H9 (cell line): Measurements from ENCODE around the gene LTBP4. TPM values are rescaled to one million over a fixed set of nuclear protein-coding genes. Genes with fewer than 3 reads are reported as not detected.

Source experiments
- DNase-seq: peaks from one replicate; pipeline ENCODE4 v3.0.0-alpha.2; 2017
- H2AFZ ChIP-seq: one replicate; pipeline ENCODE4 v1.6.1; 2013; ENCODE audit warnings: mild to moderate bottlenecking, low read length, control low read depth, moderate library complexity
- H2AK5ac ChIP-seq: 2 replicates; pipeline ENCODE4 v1.6.1; 2013; ENCODE audit warnings: low read length, control low read depth, mixed read lengths; ENCODE audit not compliant: insufficient read length
- H2BK120ac ChIP-seq: one replicate; pipeline ENCODE4 v1.6.1; 2013; ENCODE audit warnings: low read depth, mild to moderate bottlenecking, low read length, control low read depth, inconsistent platforms; ENCODE audit not compliant: poor library complexity, severe bottlenecking
- H2BK12ac ChIP-seq: 2 replicates; pipeline ENCODE4 v1.6.1; 2013; ENCODE audit warnings: low read length, control low read depth, mixed read lengths, low read depth; ENCODE audit not compliant: insufficient read length
- H2BK15ac ChIP-seq: 2 replicates; pipeline ENCODE4 v1.6.1; 2013; ENCODE audit warnings: low read depth, low read length, control low read depth
- H2BK20ac ChIP-seq: one replicate; pipeline ENCODE4 v1.6.1; 2013; ENCODE audit warnings: low read depth, mild to moderate bottlenecking, low read length, control low read depth, inconsistent platforms; ENCODE audit not compliant: poor library complexity, severe bottlenecking
- H2BK5ac ChIP-seq: 2 replicates; pipeline ENCODE4 v1.6.1; 2013; ENCODE audit warnings: low read length, control low read depth, mixed read lengths; ENCODE audit not compliant: insufficient read length
- H3K14ac ChIP-seq: 2 replicates; pipeline ENCODE4 v1.6.1; 2013; ENCODE audit warnings: low read length, control low read depth; ENCODE audit not compliant: insufficient read depth
- H3K18ac ChIP-seq: 2 replicates; pipeline ENCODE4 v1.6.1; 2013; ENCODE audit warnings: low read depth, mild to moderate bottlenecking, mixed read lengths, low read length, control low read depth; ENCODE audit not compliant: insufficient read length
- H3K23ac ChIP-seq: 2 replicates; pipeline ENCODE4 v1.6.1; 2013; ENCODE audit warnings: low read length, control low read depth, mixed read lengths, low read depth; ENCODE audit not compliant: insufficient read length
- H3K23me2 ChIP-seq: 2 replicates; pipeline ENCODE4 v1.6.1; 2013; ENCODE audit warnings: low read depth, mild to moderate bottlenecking, mixed read lengths, low read length, control low read depth; ENCODE audit not compliant: insufficient read length, poor library complexity, severe bottlenecking
- H3K27ac ChIP-seq: 2 replicates; pipeline ENCODE4 v1.5.1; 2013; ENCODE audit warnings: low read length, control low read depth, mixed read lengths, low read depth; ENCODE audit not compliant: insufficient read length
- H3K27me3 ChIP-seq: 2 replicates; pipeline ENCODE4 v1.6.1; 2013; ENCODE audit warnings: low read length, control low read depth, inconsistent platforms; ENCODE audit not compliant: insufficient read depth
- H3K4ac ChIP-seq: 2 replicates; pipeline ENCODE4 v1.6.1; 2013; ENCODE audit warnings: low read depth, mild to moderate bottlenecking, control low read depth, inconsistent platforms, low read length, moderate library complexity
- H3K4me1 ChIP-seq: 2 replicates; pipeline ENCODE4 v1.6.1; 2013; ENCODE audit warnings: low read length, control low read depth, inconsistent platforms; ENCODE audit not compliant: insufficient read depth
- H3K4me2 ChIP-seq: 2 replicates; pipeline ENCODE4 v1.6.1; 2013; ENCODE audit warnings: low read length, control low read depth, mixed read lengths; ENCODE audit not compliant: insufficient read length, insufficient read depth
- H3K56ac ChIP-seq: 2 replicates; pipeline ENCODE4 v1.6.1; 2013; ENCODE audit warnings: low read depth, mild to moderate bottlenecking, mixed read lengths, low read length, control low read depth; ENCODE audit not compliant: insufficient read length
- H3K79me1 ChIP-seq: 2 replicates; pipeline ENCODE4 v1.6.1; 2013; ENCODE audit warnings: low read depth, mild to moderate bottlenecking, moderate library complexity, low read length, control low read depth, inconsistent platforms; ENCODE audit not compliant: insufficient read depth, poor library complexity, severe bottlenecking
- H3K79me2 ChIP-seq: 2 replicates; pipeline ENCODE4 v1.6.1; 2013; ENCODE audit warnings: low read length, control low read depth, inconsistent platforms; ENCODE audit not compliant: insufficient read depth
- H3K9ac ChIP-seq: 2 replicates; pipeline ENCODE4 v1.6.1; 2013; ENCODE audit warnings: low read length, control low read depth, mixed read lengths; ENCODE audit not compliant: insufficient read length; ENCODE audit errors: extremely low read depth
- H3K9me3 ChIP-seq: one replicate; pipeline ENCODE4 v1.6.1; 2013; ENCODE audit warnings: low read depth, low read length, inconsistent platforms; ENCODE audit not compliant: control insufficient read depth
- H3T11ph ChIP-seq: one replicate; pipeline ENCODE4 v1.6.1; 2013; ENCODE audit warnings: mild to moderate bottlenecking, low read length, control low read depth, inconsistent platforms
- H4K20me1 ChIP-seq: one replicate; pipeline ENCODE4 v1.6.1; 2013; ENCODE audit not compliant: control insufficient read depth, insufficient read length, insufficient read depth
- H4K5ac ChIP-seq: 2 replicates; pipeline ENCODE4 v1.6.1; 2013; ENCODE audit warnings: low read depth, mild to moderate bottlenecking, mixed read lengths, low read length, control low read depth; ENCODE audit not compliant: insufficient read length
- H4K8ac ChIP-seq: replicated peaks from 2 replicates; pipeline ENCODE4 v1.6.1; 2013; ENCODE audit warnings: low read length, control low read depth, mixed read lengths, low read depth; ENCODE audit not compliant: insufficient read length
- H4K91ac ChIP-seq: 2 replicates; pipeline ENCODE4 v1.6.1; 2013; ENCODE audit warnings: low read depth, mild to moderate bottlenecking, moderate library complexity, mixed read lengths, low read length, control low read depth; ENCODE audit not compliant: insufficient read length
- H3K27ac Mint-ChIP-seq, 3 experiments: 2 replicates in 2 of 3; 3 replicates in 1 of 3; pipeline ENCODE4 v1.8.0; 2020 to 2021; ENCODE audit warnings: mixed read lengths in 3 of 3, mild to moderate bottlenecking in 1 of 3, moderate library complexity in 1 of 3
- H3K27me3 Mint-ChIP-seq: 2 replicates; pipeline ENCODE4 v1.8.0; 2021; ENCODE audit warnings: low read depth, mild to moderate bottlenecking, moderate library complexity, mixed read lengths
- H3K36me3 Mint-ChIP-seq, 3 experiments: 2 replicates in 2 of 3; 3 replicates in 1 of 3; pipeline ENCODE4 v1.8.0; 2020 to 2021; ENCODE audit warnings: low read depth in 3 of 3, mixed read lengths in 3 of 3; ENCODE audit not compliant: insufficient read depth in 1 of 3
- H3K4me1 Mint-ChIP-seq, 2 experiments: 2 replicates each; pipeline ENCODE4 v1.8.0; 2020; ENCODE audit warnings: mixed read lengths in 2 of 2
- H3K4me3 Mint-ChIP-seq, 2 experiments: 2 replicates in 1 of 2; 3 replicates in 1 of 2; pipeline ENCODE4 v1.8.0; 2020 to 2021; ENCODE audit warnings: mild to moderate bottlenecking in 2 of 2, mixed read lengths in 2 of 2, moderate library complexity in 1 of 2
- H3K9me3 Mint-ChIP-seq, 2 experiments: 2 replicates in 1 of 2; 3 replicates in 1 of 2; pipeline ENCODE4 v1.8.0; 2020; ENCODE audit warnings: mild to moderate bottlenecking in 2 of 2, mixed read lengths in 2 of 2, moderate library complexity in 1 of 2
- WGBS: extraction: QIAGEN DNeasy Blood & Tissue Kit; methylation state at CpG from one replicate; pipeline ENCODE4 v1.1.7; 2013; ENCODE audit warnings: missing lambda C conversion rate, low lambda C conversion rate, mixed read lengths; ENCODE audit not compliant: insufficient read length; ENCODE audit errors: extremely low coverage; 5-methylcytosine and 5-hydroxymethylcytosine counted together
- total RNA-seq: library from RNA; stranded (reverse); gene quantifications from 2 replicates; pipeline ENCODE4 v1.2.1, GENCODE V29; 2021
- TF ChIP-seq, protein P1 (sequence below): fragments of 200-600 bp; sonication (generic); conservative IDR thresholded peaks from 3 replicates; pipeline ENCODE4 v1.8.0; 2021; ENCODE audit warnings: antibody characterized with exemption, mild to moderate bottlenecking

Gene LTBP4
- total RNA-seq, 1 experiment from 2014 or later = 129 TPM

DNA sequence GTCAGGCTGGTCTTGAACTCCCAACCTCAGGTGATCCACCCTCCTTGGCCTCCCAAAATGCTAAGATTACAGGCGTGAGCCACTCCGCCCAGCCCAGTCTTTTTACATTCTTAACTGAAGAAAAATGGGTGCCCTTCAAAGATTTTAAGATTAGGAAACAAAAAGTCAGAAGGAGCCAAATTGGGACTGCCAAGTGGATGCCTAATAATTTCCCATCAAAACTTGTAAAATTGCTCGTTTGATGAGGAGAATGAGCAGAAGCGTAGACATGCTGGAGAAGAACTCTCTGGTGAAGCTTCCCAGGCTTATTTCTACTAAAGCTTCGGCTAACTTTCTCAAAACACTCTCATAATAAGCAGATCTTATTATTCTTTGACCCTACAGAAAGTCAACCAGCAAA is 57.9 kb downstream of the LTBP4 start:
- no peaks in the 10 kb centered on the region for H3K23me2 ChIP-seq
- H3K4me1 ChIP-seq = no peaks in the 10 kb centered on the region
- Mint-ChIP-seq H3K27me3 (peaks cover 13% of the 10 kb centered on the region), H3K36me3 (no peaks in the 10 kb centered on the region), H3K4me3 (no peak overlapping the region), H3K9me3 (no peaks in the 10 kb centered on the region), H3K27ac (no peak overlapping the region), H3K4me1 (peaks cover 5 to 14% of the 10 kb centered on the region in 2 experiments)
- no peak overlapping the region for H3K18ac ChIP-seq
- H2AK5ac ChIP-seq = no peak overlapping the region
- H3K79me1 ChIP-seq = no peaks in the 10 kb centered on the region
- no peak for DNase-seq
- H3K4ac ChIP-seq = no peak overlapping the region
- H2BK120ac ChIP-seq = no peak overlapping the region
- TF ChIP-seq, protein P1, sequence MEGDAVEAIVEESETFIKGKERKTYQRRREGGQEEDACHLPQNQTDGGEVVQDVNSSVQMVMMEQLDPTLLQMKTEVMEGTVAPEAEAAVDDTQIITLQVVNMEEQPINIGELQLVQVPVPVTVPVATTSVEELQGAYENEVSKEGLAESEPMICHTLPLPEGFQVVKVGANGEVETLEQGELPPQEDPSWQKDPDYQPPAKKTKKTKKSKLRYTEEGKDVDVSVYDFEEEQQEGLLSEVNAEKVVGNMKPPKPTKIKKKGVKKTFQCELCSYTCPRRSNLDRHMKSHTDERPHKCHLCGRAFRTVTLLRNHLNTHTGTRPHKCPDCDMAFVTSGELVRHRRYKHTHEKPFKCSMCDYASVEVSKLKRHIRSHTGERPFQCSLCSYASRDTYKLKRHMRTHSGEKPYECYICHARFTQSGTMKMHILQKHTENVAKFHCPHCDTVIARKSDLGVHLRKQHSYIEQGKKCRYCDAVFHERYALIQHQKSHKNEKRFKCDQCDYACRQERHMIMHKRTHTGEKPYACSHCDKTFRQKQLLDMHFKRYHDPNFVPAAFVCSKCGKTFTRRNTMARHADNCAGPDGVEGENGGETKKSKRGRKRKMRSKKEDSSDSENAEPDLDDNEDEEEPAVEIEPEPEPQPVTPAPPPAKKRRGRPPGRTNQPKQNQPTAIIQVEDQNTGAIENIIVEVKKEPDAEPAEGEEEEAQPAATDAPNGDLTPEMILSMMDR = no peak
- H3K79me2 ChIP-seq = no peaks in the 10 kb centered on the region
- H4K91ac ChIP-seq = no peak overlapping the region
- H2BK5ac ChIP-seq = no peak overlapping the region
- no peaks in the 10 kb centered on the region; the same call in 1 of the 2 replicates for H3K27me3 ChIP-seq
- H3K9me3 ChIP-seq = no peaks in the 10 kb centered on the region
- no peak overlapping the region for H2BK20ac ChIP-seq
- no peak overlapping the region for H3T11ph ChIP-seq
- no peak overlapping the region for H3K56ac ChIP-seq
- H3K14ac ChIP-seq = no peak overlapping the region
- no peak overlapping the region for H3K27ac ChIP-seq
- WGBS = no CpG with 5 or more reads among the region's 5 CpGs
- no peak overlapping the region for H2AFZ ChIP-seq
- H3K9ac ChIP-seq = no peak overlapping the region
- no peak overlapping the region for H2BK12ac ChIP-seq
- H2BK15ac ChIP-seq = no peak overlapping the region
- no peaks in the 10 kb centered on the region for H4K20me1 ChIP-seq
- no peak overlapping the region for H3K23ac ChIP-seq
- no peak overlapping the region for H3K4me2 ChIP-seq
- H4K5ac ChIP-seq = no peak overlapping the region
- H4K8ac ChIP-seq = no peak overlapping the region
